HG03097 (cell line): ENCODE measurements around the gene PJA2.

ENCODE experiments used
- ATAC-seq: cut with Tn5 transposase; IDR thresholded peaks from one replicate; pipeline ENCODE4 v1.9.1; 2021; ENCODE audit not compliant: unreplicated experiment, low FRiP score

PJA2 gene

DNA sequence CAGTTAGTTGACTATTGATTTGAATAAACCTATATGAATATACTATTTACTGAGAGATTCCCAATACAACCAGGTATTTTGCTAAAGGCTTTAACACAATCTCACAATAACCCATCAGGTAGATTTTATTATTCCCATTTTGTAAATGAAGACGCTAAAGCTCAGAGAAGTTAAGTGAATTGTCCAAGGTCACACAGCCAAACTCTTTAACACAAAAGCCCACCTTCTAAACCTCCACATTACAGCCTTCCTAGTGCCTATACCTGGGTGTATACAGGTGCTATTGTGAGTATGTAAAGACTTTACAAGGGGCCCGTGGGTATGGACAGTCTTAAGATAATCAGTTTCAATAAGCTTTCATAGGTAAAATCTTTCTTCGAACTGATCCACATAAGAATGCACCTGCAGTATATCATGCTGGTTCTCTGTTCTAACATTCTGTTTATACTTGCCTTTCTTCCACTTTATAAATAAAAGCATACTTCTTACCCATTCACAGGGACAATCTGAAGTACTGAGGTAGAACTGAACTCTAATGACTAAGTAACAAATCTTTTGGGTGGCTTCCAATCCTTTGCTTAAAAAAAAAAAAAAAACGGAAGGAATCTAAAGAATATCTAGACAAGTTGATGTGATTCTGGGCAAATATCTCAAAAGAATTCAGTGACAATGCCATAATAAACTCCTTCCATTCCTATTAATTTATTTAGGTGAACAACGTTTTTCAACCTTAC is 59.1 kb downstream of the PJA2 start:
- ATAC-seq, result no peak

DNA sequence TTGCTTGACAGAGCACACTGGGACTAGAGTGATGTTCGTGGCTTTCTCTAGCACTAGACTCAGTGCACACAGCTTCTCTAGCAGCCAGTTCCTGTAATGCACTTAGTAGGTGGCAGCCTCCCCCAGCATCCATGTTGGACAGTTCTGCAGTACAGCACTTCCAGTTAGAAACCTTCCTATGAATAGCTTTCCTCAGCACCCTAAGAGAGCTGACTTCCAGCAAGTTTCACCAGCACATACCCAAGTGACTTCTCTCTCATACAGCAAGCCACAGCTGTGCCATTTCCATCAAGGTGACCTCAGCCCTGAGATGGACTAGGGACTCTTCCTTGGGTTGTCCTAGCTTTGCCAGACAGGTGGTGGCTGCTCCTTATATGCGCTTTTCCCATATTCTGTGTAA is 60.4 kb downstream of the PJA2 start:
- ATAC-seq, result no peak

GRCh38 chr5:109347252-109347888 is 62.4 kb downstream of the PJA2 start:
- no peak for ATAC-seq

DNA sequence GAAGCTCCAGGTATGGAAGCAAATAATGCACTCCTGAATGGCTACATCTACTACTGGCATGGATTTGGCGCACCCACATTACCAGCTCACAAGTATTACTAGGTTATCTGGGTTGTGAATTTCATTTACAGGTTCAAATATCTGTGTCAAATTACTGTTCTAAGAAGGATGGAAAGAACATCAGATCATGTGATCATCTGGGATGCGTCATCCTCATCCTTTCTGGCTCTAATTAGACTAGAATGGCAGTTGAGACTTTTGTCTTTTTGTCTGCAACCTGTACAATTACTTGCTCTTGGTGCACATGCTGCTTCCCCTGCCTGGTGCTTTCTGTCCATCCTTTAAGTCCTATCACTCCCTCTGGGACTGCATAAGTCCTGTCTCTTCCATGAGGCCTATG is 64.1 kb downstream of the PJA2 start:
- ATAC-seq, result no peak

- no peak for ATAC-seq
Observed at GRCh38 chr5:109340351-109340750, 69.4 kb downstream of the PJA2 start.

DNA sequence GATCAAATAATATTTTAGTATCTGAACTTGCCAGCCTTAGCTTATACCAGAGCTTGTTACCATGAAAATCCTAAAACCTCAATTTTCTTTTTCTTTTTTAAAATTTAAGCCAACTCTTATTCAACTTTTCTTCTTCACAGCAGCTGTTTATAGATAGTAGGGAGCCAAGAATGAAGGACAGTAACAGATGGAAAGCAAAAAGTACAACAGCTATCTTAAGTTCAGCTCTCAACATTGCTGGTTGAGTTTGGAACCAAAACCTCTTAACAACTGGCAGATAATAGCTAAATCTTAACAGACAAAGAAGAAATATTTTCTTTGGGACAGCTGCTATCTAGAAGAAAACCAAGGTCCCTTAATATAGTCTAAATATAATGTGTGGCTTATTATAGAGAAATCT is 74.7 kb downstream of the PJA2 start:
- ATAC-seq, result no peak

- no peak for ATAC-seq
Observed at GRCh38 chr5:109334056-109334455, 75.7 kb downstream of the PJA2 start.

DNA sequence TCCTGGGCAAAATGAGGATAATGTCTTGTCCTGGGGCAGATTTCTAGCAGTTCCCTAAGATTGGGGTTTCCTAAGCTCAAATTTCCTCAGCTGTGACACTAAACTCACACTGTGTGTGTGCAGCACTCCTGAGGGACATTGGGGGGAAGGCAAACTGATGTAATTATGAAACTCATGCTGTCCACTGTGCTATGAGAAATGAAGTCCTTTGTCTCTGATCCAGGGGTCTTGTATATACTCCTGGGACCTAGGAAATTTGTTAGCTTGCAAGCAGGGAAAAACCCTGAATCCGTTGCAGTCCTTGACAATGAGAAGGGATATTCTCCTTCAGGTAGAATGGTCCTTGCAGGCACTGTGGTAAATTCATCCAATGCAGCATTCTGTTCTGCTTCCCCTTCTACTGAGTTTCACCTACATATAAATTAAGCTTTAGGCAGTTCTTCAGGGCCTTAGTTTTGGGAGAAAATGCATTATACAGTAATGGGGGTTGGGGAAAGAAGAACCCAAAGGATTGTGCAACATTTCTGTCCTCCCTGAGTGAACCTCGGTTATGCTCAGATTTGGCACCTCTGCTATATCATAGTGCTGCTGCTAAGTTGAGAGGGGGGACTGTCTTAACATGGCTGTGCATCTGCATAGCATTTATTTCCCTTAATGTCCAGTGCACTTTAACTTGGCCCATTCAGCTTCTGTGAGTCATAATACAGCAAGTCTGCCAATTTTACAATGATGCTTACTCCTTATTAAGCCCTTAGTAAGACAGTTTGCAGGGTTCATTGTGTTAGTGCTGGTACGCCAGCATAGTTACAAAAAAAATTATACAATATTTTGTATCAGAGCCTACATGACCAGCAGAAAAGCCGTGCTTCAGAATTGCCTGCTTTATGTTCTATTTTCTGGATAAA is 80.2 kb downstream of the PJA2 start:
- ATAC-seq, result no peak

DNA sequence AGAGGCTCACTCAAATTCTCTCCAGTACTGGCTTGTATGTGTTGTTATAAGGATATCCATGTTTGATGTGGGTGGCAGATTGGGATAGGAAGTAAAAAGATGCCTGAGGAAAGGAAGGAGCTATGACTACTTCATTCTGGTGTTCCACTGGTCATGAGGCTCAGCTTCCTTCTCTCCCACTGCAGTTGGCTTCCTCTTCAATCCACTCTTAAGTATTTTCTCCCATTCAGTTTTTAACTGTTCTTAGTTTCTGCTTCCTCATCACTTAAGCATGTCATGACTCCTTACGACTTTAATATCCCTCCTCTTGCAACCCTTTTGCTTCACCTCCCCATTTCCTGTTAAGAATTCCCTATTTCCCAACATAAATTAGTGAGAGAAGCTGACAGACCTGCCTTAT is 81.1 kb downstream of the PJA2 start:
- ATAC-seq, result no peak

GRCh38 chr5:109327570-109327969 is 82.2 kb downstream of the PJA2 start:
- ATAC-seq, result no peak

- no peak for ATAC-seq
Observed at GRCh38 chr5:109326919-109327318, 82.9 kb downstream of the PJA2 start.

DNA sequence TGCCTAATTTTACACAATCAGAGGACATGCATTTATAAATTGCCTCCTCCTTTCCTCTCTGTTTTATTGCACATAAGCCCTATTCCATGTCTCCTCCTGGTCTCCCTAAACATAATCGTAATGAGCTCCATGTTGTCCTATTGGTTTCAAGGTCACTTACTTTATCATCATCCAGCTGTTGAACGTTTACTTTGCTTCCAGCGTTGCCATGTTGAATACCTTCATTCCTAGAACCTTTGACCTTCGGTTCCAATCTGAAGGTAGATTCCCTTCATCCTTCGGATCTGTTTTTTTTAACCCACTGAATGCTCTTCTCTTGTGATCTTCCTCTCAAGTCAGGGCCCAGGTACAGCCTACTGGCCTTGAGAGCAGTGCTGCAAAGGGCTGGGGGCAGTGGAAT is 84.3 kb downstream of the PJA2 start:
- no peak for ATAC-seq

DNA sequence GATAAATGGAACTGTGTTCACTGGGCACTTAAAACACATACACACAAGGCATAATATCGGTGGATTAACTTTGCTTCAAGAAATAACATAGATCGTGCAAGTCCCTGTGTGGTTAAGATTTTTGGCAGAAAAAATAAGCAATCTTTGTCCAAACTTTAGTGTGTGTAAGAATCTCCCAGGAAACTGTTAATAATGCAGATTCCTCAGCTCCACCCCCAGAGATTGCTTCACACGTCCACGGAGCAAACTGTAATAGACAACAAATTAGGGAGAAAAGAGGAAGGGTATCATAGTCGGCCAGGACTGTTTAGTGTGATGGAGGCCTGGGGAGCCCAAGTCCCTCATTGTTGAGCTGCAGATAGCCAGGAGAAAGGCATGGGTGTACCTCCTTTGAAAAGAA is 84.8 kb downstream of the PJA2 start:
- ATAC-seq, result no peak

GRCh38 chr5:109324351-109324750 is 85.4 kb downstream of the PJA2 start:
- no peak for ATAC-seq

GRCh38 chr5:109322694-109323093 is 87.1 kb downstream of the PJA2 start:
- no peak for ATAC-seq

DNA sequence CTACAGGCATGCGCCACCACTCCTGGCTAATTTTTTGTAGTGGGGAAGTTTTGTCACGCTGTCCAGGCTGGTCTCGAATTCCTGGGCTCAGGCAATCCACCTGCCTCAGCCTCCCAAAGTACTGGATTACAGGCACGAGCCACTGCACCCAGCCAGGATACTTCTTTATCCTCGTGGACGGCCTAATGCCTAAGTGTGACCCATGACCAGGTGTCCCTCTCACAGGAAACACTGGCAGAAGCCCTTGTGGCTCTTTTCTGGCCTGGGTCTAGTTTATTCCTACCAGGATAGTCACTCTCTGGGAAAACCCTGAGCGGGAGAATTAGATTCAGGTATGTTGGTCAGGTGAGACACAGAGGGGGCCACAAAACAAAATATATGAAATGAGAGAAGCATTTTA is 90.4 kb downstream of the PJA2 start:
- ATAC-seq, result no peak

DNA sequence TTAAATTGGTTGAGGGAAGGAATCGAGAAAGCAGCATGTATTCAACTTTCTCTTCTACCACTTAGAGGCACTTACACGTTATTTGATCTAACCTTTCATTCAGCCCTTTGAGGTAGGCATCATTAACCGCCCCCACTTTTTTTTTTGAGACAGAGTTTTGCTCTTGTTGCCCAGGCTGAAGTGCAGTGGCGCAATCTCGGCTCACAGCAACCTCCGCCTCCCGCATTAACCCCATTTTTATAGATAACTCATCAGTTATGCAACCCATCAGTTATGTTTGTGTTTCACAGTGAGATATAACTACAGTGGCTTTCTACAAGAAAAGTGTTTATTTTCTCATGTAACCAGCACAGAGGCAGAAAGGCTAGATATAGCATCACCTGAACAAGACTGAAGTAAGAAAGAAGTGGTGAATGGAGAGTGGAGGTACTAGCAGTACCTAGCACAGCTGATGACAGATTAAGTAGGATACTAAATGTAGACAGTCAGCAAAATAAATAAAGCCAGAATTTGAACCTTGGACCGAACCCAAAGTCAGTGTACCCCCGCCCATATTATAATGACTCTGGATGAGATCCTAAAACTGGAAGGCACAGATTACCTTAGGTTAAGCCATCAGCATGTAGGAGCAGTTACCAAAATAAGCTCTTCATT is 91.2 kb downstream of the PJA2 start:
- ATAC-seq, result no peak

- no peak for ATAC-seq
Observed at GRCh38 chr5:109316634-109317033, 93.1 kb downstream of the PJA2 start.

GRCh38 chr5:109315245-109315644 is 94.5 kb downstream of the PJA2 start:
- no peak for ATAC-seq

- ATAC-seq, result no peak
Observed at GRCh38 chr5:109313127-109313526, 96.6 kb downstream of the PJA2 start.

DNA sequence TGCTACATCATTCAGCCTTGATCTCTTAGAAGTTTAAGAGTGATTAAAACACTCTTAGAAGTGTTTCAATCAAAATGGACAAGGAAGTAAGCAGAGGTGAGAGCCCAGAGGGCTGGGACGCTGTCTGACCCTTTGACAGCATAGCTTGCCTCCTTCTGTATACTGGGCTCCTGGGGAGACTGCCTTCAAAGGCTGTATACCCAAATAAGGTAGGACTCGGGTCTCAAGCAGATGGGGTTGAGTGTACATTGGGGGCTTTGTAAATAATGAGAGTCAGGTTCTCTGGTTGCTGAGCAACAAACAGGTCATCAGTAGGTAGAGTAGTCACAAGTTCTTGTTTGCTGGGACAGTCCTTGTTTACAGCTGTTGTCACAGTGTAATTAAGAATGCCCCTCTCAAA is 97.1 kb downstream of the PJA2 start:
- no peak for ATAC-seq
